ENCODE measurements around the gene BBOX1.

The BBOX1 gene

DNA sequence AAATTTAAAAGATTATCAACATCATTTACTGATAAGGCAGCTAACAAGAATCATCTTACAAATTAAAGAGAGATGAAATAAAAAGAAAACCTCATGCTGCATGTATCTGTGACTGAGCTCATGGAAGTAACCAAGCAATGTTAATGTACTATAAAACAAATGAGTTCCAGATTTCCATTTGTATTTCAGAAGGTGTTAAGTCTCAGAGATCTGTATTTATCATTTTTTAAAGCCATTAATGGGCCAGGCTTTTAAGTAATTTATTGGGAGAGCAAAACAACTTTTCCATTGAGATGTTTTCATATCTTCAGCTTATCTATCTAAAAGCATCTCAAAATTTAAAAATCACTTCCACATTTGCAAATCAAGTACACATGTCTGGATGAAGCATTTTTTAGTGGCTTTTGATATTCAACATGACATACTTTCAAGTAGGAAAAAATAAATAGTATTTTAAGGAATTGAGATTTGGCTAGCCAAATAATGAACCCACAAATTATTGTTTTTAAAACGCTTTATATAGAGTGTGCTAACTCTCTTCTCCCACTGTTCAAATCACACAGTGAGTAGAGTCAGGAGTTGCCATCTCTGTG, 17.9 kb upstream of the BBOX1 start:
- H3K27me3 ChIP-seq (ENCODE audit: insufficient read depth, low read length), result no peaks in the 10 kb centered on the region
- H3K36me3 ChIP-seq (ENCODE audit: insufficient read depth, low read length), result no peaks in the 10 kb centered on the region
- no peak overlapping the region for H3K9ac ChIP-seq (ENCODE audit: low read length)
- no peaks in the 10 kb centered on the region for H3F3A ChIP-seq (ENCODE audit: insufficient read depth, low read length)
- H3K4me3 ChIP-seq (ENCODE audit: low read depth, low read length, poor library complexity, severe bottlenecking), result no peak overlapping the region
- H3K79me2 ChIP-seq (ENCODE audit: insufficient read depth, low read length), result no peaks in the 10 kb centered on the region
- no peaks in the 10 kb centered on the region for H4K20me1 ChIP-seq (ENCODE audit: insufficient read depth, low read length)
- TF ChIP-seq EZH2 (IDR thresholded peaks at IDR 0.05; ENCODE audit: borderline replicate concordance, low read length), result no peak
- TF ChIP-seq, protein P1, sequence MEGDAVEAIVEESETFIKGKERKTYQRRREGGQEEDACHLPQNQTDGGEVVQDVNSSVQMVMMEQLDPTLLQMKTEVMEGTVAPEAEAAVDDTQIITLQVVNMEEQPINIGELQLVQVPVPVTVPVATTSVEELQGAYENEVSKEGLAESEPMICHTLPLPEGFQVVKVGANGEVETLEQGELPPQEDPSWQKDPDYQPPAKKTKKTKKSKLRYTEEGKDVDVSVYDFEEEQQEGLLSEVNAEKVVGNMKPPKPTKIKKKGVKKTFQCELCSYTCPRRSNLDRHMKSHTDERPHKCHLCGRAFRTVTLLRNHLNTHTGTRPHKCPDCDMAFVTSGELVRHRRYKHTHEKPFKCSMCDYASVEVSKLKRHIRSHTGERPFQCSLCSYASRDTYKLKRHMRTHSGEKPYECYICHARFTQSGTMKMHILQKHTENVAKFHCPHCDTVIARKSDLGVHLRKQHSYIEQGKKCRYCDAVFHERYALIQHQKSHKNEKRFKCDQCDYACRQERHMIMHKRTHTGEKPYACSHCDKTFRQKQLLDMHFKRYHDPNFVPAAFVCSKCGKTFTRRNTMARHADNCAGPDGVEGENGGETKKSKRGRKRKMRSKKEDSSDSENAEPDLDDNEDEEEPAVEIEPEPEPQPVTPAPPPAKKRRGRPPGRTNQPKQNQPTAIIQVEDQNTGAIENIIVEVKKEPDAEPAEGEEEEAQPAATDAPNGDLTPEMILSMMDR (IDR thresholded peaks at IDR 0.05; ENCODE audit: low read length), result no peak
- peak overlapping the region; percentile 19 for H3K27ac ChIP-seq (ENCODE audit: low read depth, low read length, poor library complexity, severe bottlenecking)
- H3K4me2 ChIP-seq (ENCODE audit: low read length), result no peak overlapping the region
- 0 out of 2 replicates have a peak overlapping the region, but pooled peaks have one; percentile 10 for H2AFZ ChIP-seq (ENCODE audit: low read length)
- H3K4me1 ChIP-seq (ENCODE audit: insufficient read depth, low read length, severe bottlenecking), result peaks cover 84% of the 10 kb centered on the region
- no peaks in the 10 kb centered on the region for H3K9me2 ChIP-seq (ENCODE audit: low read depth, low read length)
- no peaks in the 10 kb centered on the region for H3K9me3 ChIP-seq (ENCODE audit: low read length)

DNA sequence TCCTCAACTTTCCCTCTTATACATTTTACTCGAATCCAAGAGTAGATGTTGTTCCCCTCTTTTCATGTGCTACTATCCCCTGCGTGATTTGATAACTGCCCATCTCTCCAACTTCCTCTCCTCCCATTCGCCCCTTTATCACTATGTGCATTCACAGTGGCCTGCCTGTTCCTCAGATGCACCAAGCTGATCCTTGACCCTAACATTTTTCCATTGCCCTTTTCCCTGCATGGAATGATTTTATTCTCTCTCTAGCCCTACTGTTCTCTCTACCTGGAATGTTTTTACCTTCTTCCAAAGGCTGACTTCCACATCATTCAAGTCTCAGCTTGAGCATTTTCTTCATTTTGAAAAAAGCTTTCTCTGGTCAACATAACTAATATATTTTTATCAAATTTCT, 15.8 kb upstream of the BBOX1 start:
- Histone ChIP-seq H3K9me3 (ENCODE audit: low read length) (no peaks in the 10 kb centered on the region), H3K27me3 (ENCODE audit: insufficient read depth, low read length) (no peaks in the 10 kb centered on the region), H3K27ac (ENCODE audit: low read depth, low read length, poor library complexity, severe bottlenecking) (no peak overlapping the region), H3K79me2 (ENCODE audit: insufficient read depth, low read length) (no peaks in the 10 kb centered on the region), H3K4me2 (ENCODE audit: low read length) (no peak overlapping the region), H3F3A (ENCODE audit: insufficient read depth, low read length) (no peaks in the 10 kb centered on the region), H3K9ac (ENCODE audit: low read length) (no peak overlapping the region), H3K36me3 (ENCODE audit: insufficient read depth, low read length) (no peaks in the 10 kb centered on the region), H2AFZ (ENCODE audit: low read length) (no peak overlapping the region), H3K4me1 (ENCODE audit: insufficient read depth, low read length, severe bottlenecking) (peaks cover 64% of the 10 kb centered on the region), H4K20me1 (ENCODE audit: insufficient read depth, low read length) (no peaks in the 10 kb centered on the region), H3K9me2 (ENCODE audit: low read depth, low read length) (no peaks in the 10 kb centered on the region), H3K4me3 (ENCODE audit: low read depth, low read length, poor library complexity, severe bottlenecking) (no peak overlapping the region)
- no peak for TF ChIP-seq EZH2 (IDR thresholded peaks at IDR 0.05; ENCODE audit: borderline replicate concordance, low read length)
- TF ChIP-seq, protein P1 (IDR thresholded peaks at IDR 0.05; ENCODE audit: low read length), result no peak

DNA sequence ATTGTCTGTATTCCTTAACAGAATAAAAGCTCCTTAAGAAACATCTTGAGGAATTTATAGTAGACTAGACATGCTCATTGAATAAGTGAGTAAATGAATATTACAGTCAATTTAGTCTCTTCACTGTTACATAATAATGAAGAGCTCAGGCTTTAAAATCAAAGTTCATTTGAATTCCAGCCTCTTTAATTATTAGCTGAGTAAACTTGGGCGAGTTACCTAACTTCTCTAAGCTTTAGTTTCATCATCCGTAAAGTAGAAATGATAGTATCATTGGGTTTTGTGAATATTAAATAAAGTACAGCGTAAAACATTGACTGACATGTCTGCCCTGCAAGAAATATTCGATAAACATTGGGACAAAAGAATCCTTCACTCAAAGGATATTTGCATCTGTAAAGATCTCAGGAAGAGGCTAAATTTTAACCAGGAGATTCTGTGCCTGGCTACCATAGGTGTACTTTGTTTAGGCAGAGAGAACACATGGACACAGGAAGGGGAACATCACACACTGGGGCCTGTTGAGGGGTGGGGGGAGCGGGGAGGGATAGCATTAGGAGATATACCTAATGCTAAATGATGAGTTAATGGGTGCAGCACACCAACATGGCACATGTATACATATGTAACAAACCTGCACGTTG, 15.2 kb upstream of the BBOX1 start:
- Histone ChIP-seq H3K9ac (ENCODE audit: low read length) (no peak overlapping the region), H3K79me2 (ENCODE audit: insufficient read depth, low read length) (no peaks in the 10 kb centered on the region), H3K36me3 (ENCODE audit: insufficient read depth, low read length) (no peaks in the 10 kb centered on the region), H3K4me3 (ENCODE audit: low read depth, low read length, poor library complexity, severe bottlenecking) (no peak overlapping the region), H2AFZ (ENCODE audit: low read length) (no peak overlapping the region), H3K9me2 (ENCODE audit: low read depth, low read length) (no peaks in the 10 kb centered on the region), H3K27ac (ENCODE audit: low read depth, low read length, poor library complexity, severe bottlenecking) (no peak overlapping the region), H3K4me1 (ENCODE audit: insufficient read depth, low read length, severe bottlenecking) (peaks cover 64% of the 10 kb centered on the region), H3K9me3 (ENCODE audit: low read length) (no peaks in the 10 kb centered on the region), H3K4me2 (ENCODE audit: low read length) (no peak overlapping the region), H4K20me1 (ENCODE audit: insufficient read depth, low read length) (no peaks in the 10 kb centered on the region), H3F3A (ENCODE audit: insufficient read depth, low read length) (no peaks in the 10 kb centered on the region), H3K27me3 (ENCODE audit: insufficient read depth, low read length) (no peaks in the 10 kb centered on the region)
- TF ChIP-seq EZH2 (IDR thresholded peaks at IDR 0.05; ENCODE audit: borderline replicate concordance, low read length), result no peak
- TF ChIP-seq, protein P1 (IDR thresholded peaks at IDR 0.05; ENCODE audit: low read length), result no peak

Data from OCI-LY1 (cell line).